ENCODE data around the gene HEBP2. TPM values are rescaled to one million over a fixed set of nuclear protein-coding genes. Genes with fewer than 3 reads are reported as not detected.

HEBP2 gene
- total RNA-seq, 1 donor, result 35.8 TPM

GRCh38 chr6:138468320-138469015, 64.4 kb downstream of the HEBP2 start:
- Histone ChIP-seq H3K27me3 (ENCODE audit: insufficient read depth, low read length) (no peaks in the 10 kb centered on the region), H4K20me1 (ENCODE audit: insufficient read depth, low read length) (no peaks in the 10 kb centered on the region), H3K4me3 (ENCODE audit: insufficient read depth, low read length) (no peak overlapping the region), H3K36me3 (ENCODE audit: insufficient read depth, low read length) (peaks cover 3% of the 10 kb centered on the region), H3K4me1 (ENCODE audit: insufficient read depth, low read length) (peaks cover 13% of the 10 kb centered on the region), H3K4me2 (ENCODE audit: insufficient read depth, low read length) (no peak overlapping the region), H3K27ac (ENCODE audit: low read depth, low read length) (no peak overlapping the region), H3K9me3 (ENCODE audit: low read depth, low read length) (no peaks in the 10 kb centered on the region), H2AFZ (ENCODE audit: low read length) (no peak overlapping the region), H3K79me2 (ENCODE audit: insufficient read depth, low read length) (no peaks in the 10 kb centered on the region)
- DNase-seq (ENCODE audit: insufficient read length, low spot score, missing footprints), result no peak
- TF ChIP-seq, protein P1, sequence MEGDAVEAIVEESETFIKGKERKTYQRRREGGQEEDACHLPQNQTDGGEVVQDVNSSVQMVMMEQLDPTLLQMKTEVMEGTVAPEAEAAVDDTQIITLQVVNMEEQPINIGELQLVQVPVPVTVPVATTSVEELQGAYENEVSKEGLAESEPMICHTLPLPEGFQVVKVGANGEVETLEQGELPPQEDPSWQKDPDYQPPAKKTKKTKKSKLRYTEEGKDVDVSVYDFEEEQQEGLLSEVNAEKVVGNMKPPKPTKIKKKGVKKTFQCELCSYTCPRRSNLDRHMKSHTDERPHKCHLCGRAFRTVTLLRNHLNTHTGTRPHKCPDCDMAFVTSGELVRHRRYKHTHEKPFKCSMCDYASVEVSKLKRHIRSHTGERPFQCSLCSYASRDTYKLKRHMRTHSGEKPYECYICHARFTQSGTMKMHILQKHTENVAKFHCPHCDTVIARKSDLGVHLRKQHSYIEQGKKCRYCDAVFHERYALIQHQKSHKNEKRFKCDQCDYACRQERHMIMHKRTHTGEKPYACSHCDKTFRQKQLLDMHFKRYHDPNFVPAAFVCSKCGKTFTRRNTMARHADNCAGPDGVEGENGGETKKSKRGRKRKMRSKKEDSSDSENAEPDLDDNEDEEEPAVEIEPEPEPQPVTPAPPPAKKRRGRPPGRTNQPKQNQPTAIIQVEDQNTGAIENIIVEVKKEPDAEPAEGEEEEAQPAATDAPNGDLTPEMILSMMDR (IDR thresholded peaks at IDR 0.05; ENCODE audit: extremely low read depth, low read depth, low read length), result no peak

Small RNAs within 50 kb of the gene (small RNA-seq; reads per million reads assigned to genes)
- not detected for gene AL031003.1
- gene AL391669.1, result not detected
- gene MIR3145, result 0.37 reads per million

Other genes starting within 250 kb of the HEBP2 start
- under 0.01 TPM in 2 replicates for gene ARFGEF3, start 242.3 kb upstream of the HEBP2 start, total RNA-seq
- not detected in 2 replicates for gene PBOV1, start 185.7 kb upstream of the HEBP2 start, total RNA-seq
- gene SMIM28, start 26.3 kb upstream of the HEBP2 start, total RNA-seq, result not detected in 2 replicates
- 6.2 and 6.9 TPM in 2 replicates for gene NHSL1, start 95.3 kb downstream of the HEBP2 start, total RNA-seq